Measurements from ENCODE around the gene HARBI1.

Gene HARBI1

GRCh38 chr11:46659908-46660307, 42.9 kb upstream of the HARBI1 start:
- no peak for TF ChIP-seq EZH2phosphoT487 (IDR thresholded peaks at IDR 0.05; ENCODE audit: low read depth)
- no peak for TF ChIP-seq CTCF (IDR thresholded peaks at IDR 0.05; ENCODE audit: low read depth, low read length)
- Histone ChIP-seq H3K79me2 (ENCODE audit: low read length) (no peaks in the 10 kb centered on the region), H3K4me3 (ENCODE audit: low read length) (no peak overlapping the region), H3K4me1 (ENCODE audit: low read length) (no peaks in the 10 kb centered on the region), H3K27ac (ENCODE audit: low read length) (no peak overlapping the region), H3K9ac (ENCODE audit: low read length) (no peak overlapping the region), H3K4me2 (ENCODE audit: low read length) (no peak overlapping the region), H3K27me3 (ENCODE audit: low read depth, low read length) (no peaks in the 10 kb centered on the region), H2AFZ (ENCODE audit: low read depth, low read length) (no peak overlapping the region), H4K20me1 (ENCODE audit: insufficient read depth, low read length) (no peaks in the 10 kb centered on the region), H3K36me3 (replicated peaks; ENCODE audit: low read depth, low read length) (peaks cover 10% of the 10 kb centered on the region), H3K9me3 (ENCODE audit: insufficient read depth, low read length) (no peaks in the 10 kb centered on the region)

GRCh38 chr11:46658259-46658658, 41.2 kb upstream of the HARBI1 start:
- H3K9ac ChIP-seq (ENCODE audit: low read length): no peak overlapping the region
- no peak for TF ChIP-seq CTCF (IDR thresholded peaks at IDR 0.05; ENCODE audit: low read depth, low read length)
- no peak for TF ChIP-seq EZH2phosphoT487 (IDR thresholded peaks at IDR 0.05; ENCODE audit: low read depth)
- H2AFZ ChIP-seq (ENCODE audit: low read depth, low read length): no peak overlapping the region
- no peaks in the 10 kb centered on the region for H4K20me1 ChIP-seq (ENCODE audit: insufficient read depth, low read length)
- no peaks in the 10 kb centered on the region for H3K9me3 ChIP-seq (ENCODE audit: insufficient read depth, low read length)
- no peak overlapping the region for H3K27ac ChIP-seq (ENCODE audit: low read length)
- no peaks in the 10 kb centered on the region for H3K27me3 ChIP-seq (ENCODE audit: low read depth, low read length)
- no peak overlapping the region for H3K4me3 ChIP-seq (ENCODE audit: low read length)
- no peaks in the 10 kb centered on the region for H3K4me1 ChIP-seq (ENCODE audit: low read length)
- no peak overlapping the region for H3K4me2 ChIP-seq (ENCODE audit: low read length)
- H3K36me3 ChIP-seq (replicated peaks; ENCODE audit: low read depth, low read length): peaks cover 8% of the 10 kb centered on the region
- H3K79me2 ChIP-seq (ENCODE audit: low read length): no peaks in the 10 kb centered on the region

DNA sequence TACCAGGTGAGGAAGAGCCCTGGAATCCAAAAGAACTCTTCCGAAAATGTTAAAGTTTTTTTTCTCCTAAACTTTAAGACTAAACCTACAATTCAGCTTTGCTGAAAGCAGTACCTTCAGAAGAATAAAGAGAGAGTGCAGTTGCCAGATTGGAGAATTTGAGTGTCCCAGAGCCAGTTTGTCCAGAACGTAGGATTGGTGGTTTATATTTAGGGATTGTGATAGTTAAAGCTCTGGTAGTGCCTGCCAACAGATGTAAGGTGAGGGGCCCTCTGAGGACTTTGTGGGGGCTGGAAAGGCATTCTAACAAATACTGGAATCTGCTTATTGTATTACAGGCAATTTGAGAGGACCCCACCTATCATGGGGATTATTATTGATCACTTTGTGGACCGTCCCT, 40.2 kb upstream of the HARBI1 start:
- no peak overlapping the region for H3K4me2 ChIP-seq (ENCODE audit: low read length)
- no peaks in the 10 kb centered on the region for H3K4me1 ChIP-seq (ENCODE audit: low read length)
- H3K4me3 ChIP-seq (ENCODE audit: low read length): no peak overlapping the region
- H4K20me1 ChIP-seq (ENCODE audit: insufficient read depth, low read length): no peaks in the 10 kb centered on the region
- peaks cover 4% of the 10 kb centered on the region for H3K36me3 ChIP-seq (replicated peaks; ENCODE audit: low read depth, low read length)
- no peak overlapping the region for H2AFZ ChIP-seq (ENCODE audit: low read depth, low read length)
- no peaks in the 10 kb centered on the region for H3K9me3 ChIP-seq (ENCODE audit: insufficient read depth, low read length)
- H3K27me3 ChIP-seq (ENCODE audit: low read depth, low read length): no peaks in the 10 kb centered on the region
- no peak overlapping the region for H3K27ac ChIP-seq (ENCODE audit: low read length)
- H3K79me2 ChIP-seq (ENCODE audit: low read length): no peaks in the 10 kb centered on the region
- H3K9ac ChIP-seq (ENCODE audit: low read length): no peak overlapping the region
- TF ChIP-seq EZH2phosphoT487 (IDR thresholded peaks at IDR 0.05; ENCODE audit: low read depth) (no peak), CTCF (IDR thresholded peaks at IDR 0.05; ENCODE audit: low read depth, low read length) (no peak)

GRCh38 chr11:46655631-46656030, 38.6 kb upstream of the HARBI1 start:
- H3K79me2 ChIP-seq (ENCODE audit: low read length): no peaks in the 10 kb centered on the region
- TF ChIP-seq EZH2phosphoT487 (IDR thresholded peaks at IDR 0.05; ENCODE audit: low read depth): no peak
- no peak for TF ChIP-seq CTCF (IDR thresholded peaks at IDR 0.05; ENCODE audit: low read depth, low read length)
- no peaks in the 10 kb centered on the region for H3K4me1 ChIP-seq (ENCODE audit: low read length)
- no peak overlapping the region for H3K4me3 ChIP-seq (ENCODE audit: low read length)
- H3K4me2 ChIP-seq (ENCODE audit: low read length): no peak overlapping the region
- H2AFZ ChIP-seq (ENCODE audit: low read depth, low read length): no peak overlapping the region
- H3K27ac ChIP-seq (ENCODE audit: low read length): no peak overlapping the region
- H3K27me3 ChIP-seq (ENCODE audit: low read depth, low read length): no peaks in the 10 kb centered on the region
- H3K36me3 ChIP-seq (replicated peaks; ENCODE audit: low read depth, low read length): peaks cover 4% of the 10 kb centered on the region
- H4K20me1 ChIP-seq (ENCODE audit: insufficient read depth, low read length): no peaks in the 10 kb centered on the region
- H3K9ac ChIP-seq (ENCODE audit: low read length): no peak overlapping the region
- H3K9me3 ChIP-seq (ENCODE audit: insufficient read depth, low read length): no peaks in the 10 kb centered on the region
